B cell (primary cell): ENCODE results near the gene HSBP1. TPM values are rescaled to one million over a fixed set of nuclear protein-coding genes. Genes with fewer than 3 reads are reported as not detected.

Source experiments
- ATAC-seq: fragments of 200-7000 bp; cut with Tn5 transposase; one replicate; pipeline ENCODE4 v1.10.0; 2021; ENCODE audit warnings: low read depth, mild to moderate bottlenecking, moderate number of reproducible peaks, moderate library complexity
- CTCF ChIA-PET: fragments of 350-600 bp; sonication (Branson Sonifier 250); formaldehyde crosslinking; loops from one replicate; lab custom pipeline; 2021; ENCODE audit warnings: antibody characterized with exemption, inconsistent platforms; lab: Charles Lee
- POLR2A ChIA-PET: fragments of 350-600 bp; sonication (Branson Sonifier 250); formaldehyde crosslinking; loops from one replicate; lab custom pipeline; 2021; ENCODE audit warnings: antibody characterized with exemption; lab: Charles Lee
- DNase-seq: peaks from one replicate; pipeline ENCODE4 v3.0.0; 2013
- H2AFZ ChIP-seq: 2 replicates; pipeline ENCODE4 v1.6.1; 2012; ENCODE audit warnings: mild to moderate bottlenecking, low read depth, low read length; ENCODE audit not compliant: insufficient read depth, poor library complexity, severe bottlenecking
- H3K27ac ChIP-seq, 2 donors: 1 replicate in 1 of 2; 2 replicates in 1 of 2; pipeline ENCODE4 v1.5.1; 2012 to 2013; ENCODE audit warnings: low read length in 2 of 2, mild to moderate bottlenecking in 2 of 2, moderate library complexity in 1 of 2
- H3K27me3 ChIP-seq, 4 experiments: fragments of 200-600 bp in 1 of 4; sonication (generic) in 1 of 4; replicated peaks in 1 of 4; 1 replicate in 2 of 4; 2 replicates in 2 of 4; pipeline versions ENCODE4 v1.6.1 to v1.7.0; 2013 to 2016; ENCODE audit warnings: low read length in 3 of 4, mild to moderate bottlenecking in 2 of 4, mixed read lengths in 1 of 4, moderate library complexity in 1 of 4; ENCODE audit not compliant: insufficient read depth in 4 of 4, control insufficient read depth in 3 of 4; ENCODE audit errors: control extremely low read depth in 1 of 4
- H3K36me3 ChIP-seq, 2 experiments: replicated peaks in 1 of 2; 1 replicate in 1 of 2; 2 replicates in 1 of 2; pipeline versions ENCODE4 v1.6.1 to v1.7.1; 2013; ENCODE audit warnings: low read length in 1 of 2; ENCODE audit not compliant: insufficient read depth in 2 of 2, control insufficient read depth in 1 of 2; ENCODE audit errors: control extremely low read depth in 1 of 2, extremely low read depth in 1 of 2
- H3K4me1 ChIP-seq, 2 donors: fragments of 200-600 bp in 1 of 2; sonication (generic) in 1 of 2; 1 replicate in 1 of 2; 2 replicates in 1 of 2; pipeline versions ENCODE4 v1.5.1 to v1.6.1; 2013 to 2017; ENCODE audit warnings: low read length in 2 of 2; ENCODE audit not compliant: control insufficient read depth in 2 of 2, insufficient read depth in 2 of 2
- H3K4me2 ChIP-seq: replicated peaks from 2 replicates; pipeline ENCODE3; 2012; ENCODE audit warnings: mild to moderate bottlenecking, low read depth, low read length; ENCODE audit not compliant: poor library complexity, severe bottlenecking
- H3K4me3 ChIP-seq, 5 experiments: fragments of 200-600 bp in 1 of 5; sonication (generic) in 1 of 5; 1 replicate in 3 of 5; 2 replicates in 2 of 5; pipeline versions ENCODE4 v1.5.1 to v1.7.0; 2011 to 2016; ENCODE audit warnings: low read length in 4 of 5, mild to moderate bottlenecking in 4 of 5, low read depth in 2 of 5, control low read depth in 1 of 5, moderate library complexity in 1 of 5; ENCODE audit not compliant: insufficient read depth in 1 of 5; ENCODE audit errors: control extremely low read depth in 1 of 5, extremely low read depth in 1 of 5
- H3K79me2 ChIP-seq: fragments of 200-600 bp; sonication (generic); one replicate; pipeline ENCODE4 v1.6.0; 2016; ENCODE audit warnings: low read length; ENCODE audit not compliant: control insufficient read depth, insufficient read depth
- H3K9ac ChIP-seq: fragments of 200-600 bp; sonication (generic); 2 replicates; pipeline ENCODE4 v1.6.1; 2017; ENCODE audit warnings: mild to moderate bottlenecking, low read length, moderate library complexity
- H3K9me3 ChIP-seq, 3 donors: one replicate each; pipeline versions ENCODE4 v1.6.1 to v1.7.1; 2013; ENCODE audit warnings: low read length in 2 of 3; ENCODE audit not compliant: control insufficient read depth in 2 of 3, insufficient read depth in 1 of 3; ENCODE audit errors: control extremely low read depth in 1 of 3
- H4K20me1 ChIP-seq: 2 replicates; pipeline ENCODE4 v1.6.0; 2012; ENCODE audit warnings: mild to moderate bottlenecking, low read length; ENCODE audit not compliant: insufficient read depth, control insufficient read depth, poor library complexity, severe bottlenecking
- H3K27ac Mint-ChIP-seq: one replicate; pipeline ENCODE4 v1.8.0; 2021; ENCODE audit warnings: mixed read lengths
- H3K27me3 Mint-ChIP-seq: one replicate; pipeline ENCODE4 v1.8.0; 2021; ENCODE audit warnings: mixed read lengths
- H3K4me1 Mint-ChIP-seq: one replicate; pipeline ENCODE4 v1.8.0; 2021; ENCODE audit warnings: mixed read lengths
- H3K4me3 Mint-ChIP-seq: one replicate; pipeline ENCODE4 v1.8.0; 2021; ENCODE audit warnings: mixed read lengths
- H3K9me3 Mint-ChIP-seq: one replicate; pipeline ENCODE4 v1.8.0; 2022; ENCODE audit warnings: mixed read lengths; ENCODE audit not compliant: insufficient read depth
- EZH2 ChIP-seq: IDR thresholded peaks from 2 replicates; pipeline ENCODE4 v1.6.1; 2012; ENCODE audit warnings: borderline replicate concordance, low read depth, mild to moderate bottlenecking, moderate library complexity, low read length; ENCODE audit not compliant: insufficient read depth, poor library complexity, severe bottlenecking
- WGBS: methylation state at CpG from one replicate; pipeline ENCODE4 v1.1.5; 2013; ENCODE audit warnings: missing lambda C conversion rate; ENCODE audit not compliant: insufficient coverage; 5-methylcytosine and 5-hydroxymethylcytosine counted together
- intact Hi-C: fragments of 100-400 bp; cut with micrococcal nuclease; formaldehyde crosslinking; loops from one replicate; pipeline ENCODE4 v1.10.0; 2022
- polyA plus RNA-seq: library from polyadenylated mRNA; depleted of rRNA; stranded (reverse); fragments of >200 nt; gene quantifications from 2 replicates; pipeline ENCODE4 v1.2.3, GENCODE V29; 2012
- total RNA-seq, 2 donors: library from RNA; stranded (reverse); fragments of 120-200 nt in 1 of 2; gene quantifications; 1 replicate in 1 of 2; 2 replicates in 1 of 2; pipeline versions ENCODE4 v1.2.3 to v1.2.4, GENCODE V29; 2013 to 2022
- TF ChIP-seq, protein P1 (sequence below): fragments of 200-600 bp; IDR thresholded peaks from one replicate; pipeline ENCODE4 v1.8.0; 2022; ENCODE audit warnings: antibody characterized with exemption, mild to moderate bottlenecking

Gene HSBP1
- total and polyA plus RNA-seq, 2 donors (not counting 1 experiment from before 2014, with no cell fraction given) = 4.8 to 39.6 TPM

DNA sequence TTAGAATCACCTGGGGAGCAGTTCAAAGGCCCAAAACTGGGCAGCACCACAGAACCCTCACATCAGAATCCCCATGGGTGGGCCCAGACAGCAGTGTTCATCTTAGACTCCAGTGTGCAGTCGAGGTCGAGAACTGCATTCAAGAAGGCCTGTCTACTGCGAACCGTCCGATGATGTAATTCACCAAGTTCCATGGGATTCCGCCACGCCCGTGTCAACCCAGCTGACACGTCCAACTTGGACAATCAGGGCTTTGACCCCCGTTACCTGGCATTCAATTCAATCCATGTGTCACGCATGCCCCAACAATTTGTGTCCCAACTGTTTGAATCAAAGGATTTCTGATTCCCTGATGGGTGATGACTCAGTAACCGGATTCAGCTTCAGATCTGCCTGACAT is 9.2 kb downstream of the HSBP1 start:
- Histone ChIP-seq H3K9me3 (no peaks in the 10 kb centered on the region), H3K36me3 (peaks cover 0 to 13% of the 10 kb centered on the region in 2 experiments), H3K4me3 (no peak overlapping the region), H3K9ac (no peak overlapping the region), H3K27me3 (peaks cover 0 to 4% (median 0%) of the 10 kb centered on the region in 4 experiments), H3K4me1 (no peaks in the 10 kb centered on the region), H3K4me2 (no peak overlapping the region), H3K79me2 (no peaks in the 10 kb centered on the region), H2AFZ (no peak overlapping the region), H3K27ac (no peak overlapping the region), H4K20me1 (no peaks in the 10 kb centered on the region)
- Mint-ChIP-seq H3K27ac (no peak overlapping the region), H3K4me1 (peaks cover 3% of the 10 kb centered on the region), H3K27me3 (peaks cover 12% of the 10 kb centered on the region), H3K9me3 (no peaks in the 10 kb centered on the region), H3K4me3 (no peak overlapping the region)
- WGBS = 95% methylated on average over 12 of the region's 12 CpGs
- TF ChIP-seq, protein P1, sequence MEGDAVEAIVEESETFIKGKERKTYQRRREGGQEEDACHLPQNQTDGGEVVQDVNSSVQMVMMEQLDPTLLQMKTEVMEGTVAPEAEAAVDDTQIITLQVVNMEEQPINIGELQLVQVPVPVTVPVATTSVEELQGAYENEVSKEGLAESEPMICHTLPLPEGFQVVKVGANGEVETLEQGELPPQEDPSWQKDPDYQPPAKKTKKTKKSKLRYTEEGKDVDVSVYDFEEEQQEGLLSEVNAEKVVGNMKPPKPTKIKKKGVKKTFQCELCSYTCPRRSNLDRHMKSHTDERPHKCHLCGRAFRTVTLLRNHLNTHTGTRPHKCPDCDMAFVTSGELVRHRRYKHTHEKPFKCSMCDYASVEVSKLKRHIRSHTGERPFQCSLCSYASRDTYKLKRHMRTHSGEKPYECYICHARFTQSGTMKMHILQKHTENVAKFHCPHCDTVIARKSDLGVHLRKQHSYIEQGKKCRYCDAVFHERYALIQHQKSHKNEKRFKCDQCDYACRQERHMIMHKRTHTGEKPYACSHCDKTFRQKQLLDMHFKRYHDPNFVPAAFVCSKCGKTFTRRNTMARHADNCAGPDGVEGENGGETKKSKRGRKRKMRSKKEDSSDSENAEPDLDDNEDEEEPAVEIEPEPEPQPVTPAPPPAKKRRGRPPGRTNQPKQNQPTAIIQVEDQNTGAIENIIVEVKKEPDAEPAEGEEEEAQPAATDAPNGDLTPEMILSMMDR = no peak
- no peak for TF ChIP-seq EZH2
- DNase-seq = no peak
- intact Hi-C loops = no loop called here
- ATAC-seq = no peak
- POLR2A ChIA-PET = no interaction called here
- CTCF ChIA-PET = no interaction called here

DNA sequence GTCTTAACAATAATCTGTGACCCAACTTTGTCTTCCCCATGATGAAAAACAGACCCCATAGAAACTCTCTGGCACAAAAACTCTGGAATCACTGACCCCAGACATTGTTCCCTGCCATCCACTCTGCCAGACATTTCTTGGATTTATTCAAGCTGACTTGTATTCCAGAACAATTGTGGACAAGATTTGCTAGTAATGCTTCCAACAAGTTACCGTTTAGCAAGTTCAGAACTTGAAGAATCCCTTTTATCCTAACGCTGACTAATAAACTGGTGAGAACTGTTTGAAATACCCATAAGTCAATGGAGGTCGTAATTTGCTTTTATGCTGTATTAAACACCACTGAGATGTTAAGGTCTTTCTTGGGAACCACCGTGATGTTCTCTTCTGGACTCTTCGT is 10.5 kb downstream of the HSBP1 start:
- Histone ChIP-seq H3K27ac (no peak overlapping the region), H3K4me1 (no peaks in the 10 kb centered on the region), H4K20me1 (no peaks in the 10 kb centered on the region), H3K9ac (no peak overlapping the region), H3K9me3 (no peaks in the 10 kb centered on the region), H3K4me3 (no peak overlapping the region), H3K36me3 (peaks cover 0 to under 1% of the 10 kb centered on the region in 2 experiments), H2AFZ (no peak overlapping the region), H3K79me2 (no peaks in the 10 kb centered on the region), H3K27me3 (peaks cover 0 to 4% (median 0%) of the 10 kb centered on the region in 4 experiments), H3K4me2 (no peak overlapping the region)
- H3K9me3 Mint-ChIP-seq = no peaks in the 10 kb centered on the region
- no peak overlapping the region for H3K27ac Mint-ChIP-seq
- WGBS = 97% methylated on average over 4 of the region's 5 CpGs
- no peak overlapping the region for H3K4me3 Mint-ChIP-seq
- ATAC-seq (no peak), DNase-seq (no peak)
- intact Hi-C loops = no loop called here
- ChIA-PET POLR2A (no interaction called here), CTCF (no interaction called here)
- peaks cover 3% of the 10 kb centered on the region for H3K4me1 Mint-ChIP-seq
- peaks cover 20% of the 10 kb centered on the region for H3K27me3 Mint-ChIP-seq
- TF ChIP-seq, protein P1 = no peak
- TF ChIP-seq EZH2 = no peak
